ENCODE measurements around the gene ABCB4.
"Not testable (repeated sequence)": the region's sequence is repeated elsewhere in the genome, so short reads cannot be mapped to it uniquely, and the experiment has no call there.

ABCB4 gene

DNA sequence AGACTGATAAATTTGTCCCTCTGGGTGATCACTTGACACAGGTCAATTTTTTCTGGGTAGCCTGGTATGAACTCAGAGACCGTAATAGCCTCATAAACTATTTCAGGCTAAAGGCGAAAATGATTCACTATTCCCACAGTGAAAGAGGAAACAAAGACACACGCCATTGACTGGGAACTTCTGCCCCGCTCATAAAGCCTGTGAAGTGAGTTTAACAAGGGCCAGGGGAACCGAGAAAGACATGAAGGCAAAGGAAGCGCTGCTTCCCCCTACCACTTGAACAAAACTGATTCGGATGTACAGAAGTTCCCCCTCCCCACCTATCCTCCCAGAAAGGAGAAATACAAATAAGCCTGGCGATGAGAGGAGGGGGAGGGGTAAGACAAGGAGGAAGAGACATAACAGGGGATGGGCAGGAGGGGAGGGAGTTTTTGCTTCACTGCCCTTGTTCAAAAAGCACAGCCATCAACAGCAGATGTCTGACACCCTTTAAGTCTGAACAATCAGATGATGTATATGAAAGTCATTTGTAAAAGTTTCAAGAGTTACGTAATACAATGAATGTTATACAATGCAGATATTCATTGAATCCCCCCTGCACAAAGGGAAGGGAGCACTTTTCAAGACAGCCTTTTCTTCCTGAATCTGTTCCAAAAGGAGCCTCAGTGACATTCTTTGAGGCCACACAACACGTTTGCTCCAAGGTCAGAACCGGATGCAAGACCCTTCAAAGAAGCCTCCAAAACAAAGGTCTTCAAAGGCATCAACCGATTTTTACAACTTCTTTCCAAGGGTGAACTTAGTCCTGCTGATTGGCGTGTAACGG lies 734 bp downstream of the ABCB4 start:
- peak; percentile 16 for DNase-seq

DNA sequence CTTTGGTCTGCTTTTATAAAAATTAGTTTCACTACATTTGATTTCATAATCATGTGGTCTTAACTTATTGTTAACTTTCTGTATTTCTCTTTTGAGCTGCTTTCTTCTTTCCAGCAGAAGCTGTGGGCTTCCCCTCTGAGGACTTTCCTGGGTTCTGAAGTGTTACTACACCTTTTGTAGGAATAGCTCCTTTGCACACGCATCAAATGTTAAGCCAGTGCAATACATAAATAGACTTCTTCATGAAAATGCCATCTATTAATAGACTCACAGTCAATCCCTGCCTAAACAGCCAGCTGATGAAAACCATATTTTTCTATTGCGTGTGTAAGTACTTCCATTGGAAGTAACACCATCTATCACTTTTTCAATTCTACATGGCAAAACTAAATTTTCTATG lies 1.5 kb downstream of the ABCB4 start:
- DNase-seq, result no peak

DNA sequence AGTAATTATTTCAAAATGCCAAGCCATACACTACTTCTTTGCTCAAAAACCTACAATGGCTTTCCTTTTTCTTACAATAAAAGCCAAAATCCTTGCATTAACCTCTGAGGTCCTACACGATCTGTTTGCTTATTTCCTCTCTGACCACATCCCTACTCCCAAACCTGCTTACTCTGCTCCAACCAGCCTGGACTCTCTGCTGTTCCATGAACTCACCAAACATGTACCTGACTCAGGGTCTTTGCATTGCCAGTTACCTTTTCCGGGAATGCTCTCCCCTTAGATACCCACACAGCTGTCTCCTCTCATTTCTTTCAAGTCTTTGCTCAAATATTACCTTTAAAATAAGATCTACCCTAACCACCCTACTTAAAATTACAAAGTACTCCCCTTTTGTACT lies 2.3 kb downstream of the ABCB4 start:
- DNase-seq, result no peak

DNA sequence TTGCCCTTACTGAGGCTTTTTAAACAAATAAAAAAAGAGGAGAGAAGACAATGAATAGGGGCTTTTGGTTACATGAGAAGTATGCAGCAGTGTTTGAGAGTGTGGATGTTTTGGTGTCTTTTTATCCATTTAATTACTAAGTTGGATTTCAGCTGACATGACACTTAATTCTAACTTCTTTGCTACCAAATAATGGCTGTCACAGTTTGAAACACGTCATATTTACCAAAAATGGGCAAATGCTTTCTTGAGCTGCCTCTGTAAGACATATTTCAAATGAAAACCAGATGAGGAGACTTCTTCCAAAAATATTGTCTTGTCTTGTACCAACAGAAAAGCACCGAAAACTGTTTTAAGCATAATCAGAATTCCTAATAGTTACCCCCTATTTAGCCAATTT lies 4.0 kb downstream of the ABCB4 start:
- DNase-seq, result no peak

DNA sequence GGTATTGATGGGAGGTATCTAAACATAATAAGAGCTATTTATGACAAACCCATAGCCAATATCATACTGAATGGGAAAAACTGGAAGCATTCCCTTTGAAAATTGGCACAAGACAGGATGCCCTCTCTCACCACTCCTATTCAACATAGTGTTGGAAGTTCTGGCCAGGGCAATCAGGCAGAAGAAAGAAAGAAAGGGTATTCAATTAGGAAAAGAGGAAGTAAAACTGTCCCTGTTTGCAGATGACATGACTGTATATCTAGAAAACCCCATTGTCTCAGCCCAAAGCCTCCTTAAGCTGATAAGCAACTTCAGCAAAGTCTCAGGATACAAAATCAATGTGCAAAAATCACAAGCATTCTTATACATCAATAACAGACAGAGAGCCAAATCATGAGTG lies 6.3 kb downstream of the ABCB4 start:
- not testable (repeated sequence) for DNase-seq

DNA sequence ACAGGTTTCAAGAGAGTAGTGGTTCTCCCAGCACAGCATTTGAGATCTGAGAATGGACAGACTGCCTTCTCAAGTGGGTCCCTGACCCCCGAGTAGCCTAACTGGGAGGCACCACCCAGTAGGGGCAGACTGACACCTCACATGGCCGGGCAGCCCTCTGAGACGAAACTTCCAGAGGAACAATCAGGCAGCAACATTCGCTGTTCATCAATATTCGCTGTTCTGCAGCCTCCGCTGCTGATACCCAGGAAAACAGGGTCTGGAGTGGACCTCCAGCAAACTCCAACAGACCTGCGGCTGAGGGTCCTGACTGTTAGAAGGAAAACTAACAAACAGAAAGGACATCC lies 10.0 kb downstream of the ABCB4 start:
- DNase-seq, result not testable (repeated sequence)

DNA sequence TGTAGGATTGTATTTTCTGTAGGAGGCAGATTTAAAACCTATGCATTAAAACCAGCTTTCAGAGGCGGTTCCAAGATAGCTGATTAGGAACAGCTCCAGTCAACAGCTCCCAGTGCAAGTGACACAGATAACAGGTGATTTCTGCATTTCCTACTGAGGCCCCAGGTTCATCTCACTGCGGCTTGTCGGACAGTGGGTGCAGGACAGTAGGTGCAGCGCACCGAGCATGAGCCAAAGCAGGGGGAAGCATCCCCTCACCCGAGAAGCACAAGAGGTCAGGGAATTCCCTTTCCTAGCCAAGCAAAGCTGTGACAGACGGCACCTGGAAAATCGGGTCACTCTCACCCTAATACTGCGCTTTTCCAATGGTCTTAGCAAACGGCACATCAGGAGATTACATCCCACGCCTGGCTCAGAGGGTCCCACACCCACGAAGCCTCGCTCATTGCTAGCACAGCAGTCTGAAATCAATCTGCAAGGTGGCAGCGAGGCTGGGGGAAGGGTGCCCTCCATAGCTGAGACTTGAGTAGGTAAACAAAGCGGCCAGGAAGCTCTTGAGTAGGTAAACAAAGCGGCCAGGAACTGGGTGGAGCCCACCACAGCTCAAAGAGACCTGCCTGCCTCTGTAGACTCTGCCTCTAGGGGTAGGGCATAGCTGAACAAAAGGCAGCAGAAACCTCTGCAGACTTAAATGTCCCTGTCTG lies 10.5 kb downstream of the ABCB4 start:
- DNase-seq, result not testable (repeated sequence)

DNA sequence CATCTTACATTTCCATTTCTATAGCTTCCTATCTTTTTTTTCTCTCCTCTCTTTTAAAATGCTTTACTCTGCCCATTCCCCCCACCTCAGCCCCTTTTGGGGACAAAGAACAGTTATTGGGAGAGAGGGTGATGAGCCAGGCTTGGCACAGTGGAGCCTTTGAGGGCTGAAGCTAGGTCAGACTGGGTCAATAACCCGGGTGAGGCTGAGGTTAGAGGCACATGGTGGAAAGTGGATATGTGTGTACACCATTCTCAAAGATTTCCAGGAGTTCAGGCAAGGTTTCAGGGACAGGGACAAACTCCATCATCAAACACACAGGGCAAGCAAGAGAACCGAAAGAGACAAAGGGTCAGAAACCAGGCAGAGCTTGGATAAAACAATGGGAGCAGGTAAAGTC lies 11.5 kb downstream of the ABCB4 start:
- DNase-seq, result no peak

DNA sequence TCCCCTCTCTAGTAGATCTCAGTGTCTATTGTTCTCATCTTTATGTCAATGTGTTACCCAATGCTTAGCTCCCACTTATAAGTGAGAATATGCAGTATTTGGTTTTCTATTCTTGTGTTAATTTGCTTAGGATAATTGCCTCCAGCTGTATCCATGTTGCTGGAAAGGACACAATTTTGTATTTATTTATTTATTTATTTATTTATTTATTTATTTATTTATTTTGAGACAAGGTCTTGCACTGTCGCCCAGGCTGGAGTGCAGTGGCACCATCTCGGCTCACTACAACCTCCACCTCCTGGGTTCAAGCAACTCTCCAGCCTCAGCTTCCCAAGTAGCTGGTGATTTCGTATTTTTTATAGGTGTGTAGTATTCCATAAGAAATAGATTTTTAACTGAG lies 15.0 kb downstream of the ABCB4 start:
- DNase-seq, result not testable (repeated sequence)

DNA sequence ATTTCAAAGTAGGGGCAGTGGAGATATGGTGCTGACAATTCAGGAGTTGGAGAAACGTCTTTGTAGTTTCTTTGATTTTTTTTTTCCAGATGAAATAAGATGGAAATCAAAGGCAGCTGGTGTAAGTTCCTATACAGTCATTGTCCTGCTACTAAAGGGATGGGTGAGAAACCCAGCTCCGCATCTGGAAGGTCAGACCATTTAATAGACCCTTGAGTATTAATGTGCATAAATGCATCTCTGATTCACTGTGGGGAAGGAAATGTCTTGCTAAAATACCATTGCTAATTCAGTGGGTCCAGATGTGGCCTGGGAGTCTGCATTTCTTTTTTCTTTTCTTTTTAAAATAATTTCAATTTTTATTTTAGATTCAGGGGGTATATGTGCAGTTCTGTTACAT lies 15.5 kb downstream of the ABCB4 start:
- no peak for DNase-seq

DNA sequence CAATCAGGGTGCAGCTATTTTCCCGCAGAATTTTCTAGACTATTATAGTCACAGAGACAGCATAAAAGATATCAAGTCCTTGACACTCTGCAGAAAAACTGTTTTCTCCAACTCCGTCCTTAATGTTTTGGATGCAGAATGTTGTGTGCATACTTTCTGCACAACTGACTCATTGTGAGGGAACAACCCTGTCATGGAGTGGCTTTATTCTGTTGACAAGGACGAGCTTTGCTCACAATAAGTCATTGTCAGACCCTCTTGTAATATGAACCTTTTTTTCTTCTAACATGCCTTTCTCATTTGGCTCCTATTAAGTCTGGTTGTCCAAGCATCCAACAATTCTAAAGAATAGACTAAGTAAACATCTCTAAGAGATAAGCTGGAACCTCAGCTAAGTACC lies 17.3 kb downstream of the ABCB4 start:
- DNase-seq, result no peak

DNA sequence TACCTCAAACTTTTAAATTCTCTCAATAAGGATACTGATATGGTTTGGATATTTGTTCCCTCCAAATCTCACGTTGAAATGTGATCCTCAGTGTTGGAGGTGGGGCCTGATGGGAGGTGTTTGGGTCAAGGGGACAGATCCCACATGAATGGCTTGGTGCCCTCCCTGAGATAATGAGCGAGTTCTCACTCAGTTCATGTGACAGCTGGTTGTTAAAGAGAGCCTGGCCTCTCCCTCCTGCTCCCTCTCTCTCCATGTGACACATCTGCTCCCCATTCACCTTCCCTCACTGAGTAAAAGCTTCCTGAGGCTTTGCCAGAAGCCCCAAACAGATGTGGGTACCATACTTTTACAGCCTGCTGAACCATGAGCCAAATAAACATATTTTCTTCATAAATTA lies 19.2 kb downstream of the ABCB4 start:
- no peak for DNase-seq

DNA sequence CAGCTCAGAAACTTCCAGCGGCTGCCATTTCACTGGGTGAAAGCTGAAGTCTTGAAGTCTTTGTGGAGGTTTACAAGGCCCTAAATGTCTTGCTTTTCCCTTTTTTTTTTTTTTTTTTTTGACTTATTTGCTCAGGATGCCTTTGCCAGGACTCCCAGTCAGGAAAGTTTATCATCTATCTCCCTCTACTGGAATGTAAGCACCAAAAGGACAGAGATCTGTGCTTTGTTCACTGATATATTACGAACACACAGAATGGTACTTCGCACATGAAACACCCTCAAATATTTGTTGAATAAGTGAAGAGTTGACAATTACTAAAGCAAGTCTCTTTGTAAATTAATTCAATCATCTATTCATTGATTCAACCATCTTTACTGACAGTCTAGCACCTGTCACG lies 23.2 kb downstream of the ABCB4 start:
- no peak for DNase-seq

DNA sequence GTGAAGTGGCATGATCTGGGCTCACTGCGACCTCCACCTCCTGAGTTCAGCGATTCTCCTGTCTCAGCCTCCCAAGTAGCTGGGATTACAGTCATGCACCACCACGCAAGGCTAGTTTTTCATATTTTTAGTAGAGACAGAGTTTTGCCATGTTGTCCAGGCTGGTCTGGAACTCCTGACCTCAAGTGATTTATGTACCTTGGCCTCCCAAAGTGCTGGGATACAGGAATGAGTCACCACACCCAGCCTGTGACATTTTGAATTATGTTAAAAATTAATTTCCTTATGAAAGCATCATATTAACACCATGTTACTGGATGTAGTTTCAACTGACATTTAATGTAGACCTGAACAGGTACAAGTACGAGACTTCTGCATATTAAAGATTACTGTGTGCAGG lies 24.3 kb downstream of the ABCB4 start:
- no peak for DNase-seq

DNA sequence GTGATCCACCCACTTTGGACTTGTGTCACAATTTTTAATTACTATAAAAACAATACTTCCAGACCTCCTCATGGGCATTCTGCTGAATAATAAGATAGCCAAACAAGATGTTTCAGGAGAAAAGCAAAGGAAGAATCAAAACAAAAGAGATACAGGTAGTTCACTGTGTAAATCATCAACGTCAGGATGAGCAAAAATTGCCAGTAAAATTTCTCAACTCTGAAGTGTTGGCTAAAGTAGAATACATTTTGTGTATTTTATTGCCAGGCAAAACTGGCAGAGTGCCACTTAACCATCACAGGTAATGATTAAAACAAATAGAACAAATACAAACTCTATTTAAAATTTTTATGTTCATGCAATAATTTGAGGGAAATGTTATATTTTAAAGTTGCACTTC lies 24.8 kb downstream of the ABCB4 start:
- DNase-seq, result no peak

DNA sequence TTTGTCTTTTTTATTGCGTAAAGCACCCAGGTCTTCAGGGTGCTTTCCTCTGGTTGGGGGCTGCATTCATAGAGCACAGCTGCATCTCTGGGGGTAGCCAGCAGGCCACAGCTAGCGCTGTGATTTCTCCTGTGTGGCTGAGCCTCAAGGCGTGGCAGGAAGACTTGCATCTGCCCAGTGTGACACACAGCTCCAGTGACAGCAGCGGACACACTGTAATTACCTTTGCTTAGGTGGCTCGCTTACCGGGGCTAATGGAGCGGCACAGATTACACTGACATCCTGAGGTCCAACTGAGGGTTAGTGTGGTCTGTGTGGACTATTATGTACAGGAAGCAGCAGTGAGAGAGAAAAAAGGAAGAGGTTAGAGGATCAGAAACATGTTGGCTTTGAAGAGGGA lies 27.1 kb downstream of the ABCB4 start:
- no peak for DNase-seq

DNA sequence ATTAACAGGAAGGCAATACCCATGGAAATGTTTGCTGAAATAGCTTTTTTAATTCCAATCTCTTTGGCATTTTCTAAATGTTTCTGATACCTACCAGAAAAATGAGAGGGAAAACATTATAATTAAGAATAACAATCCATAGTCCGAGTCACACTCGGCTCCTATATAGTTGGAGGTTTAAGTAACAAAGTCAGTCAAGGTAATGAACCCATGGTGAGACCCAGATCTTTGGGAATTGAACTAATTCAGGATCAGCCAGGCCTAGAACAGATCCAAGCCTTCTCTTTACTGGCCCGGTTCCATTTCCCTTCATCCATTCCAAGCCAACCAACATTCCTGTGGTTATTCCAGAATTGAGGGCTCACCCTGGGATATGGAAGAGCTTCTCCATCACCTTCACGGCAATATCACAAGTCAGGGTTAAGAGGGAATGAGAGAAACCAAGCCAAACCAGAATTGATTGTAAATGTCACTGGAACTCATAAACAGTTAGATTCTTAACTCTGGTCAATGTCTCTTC lies 28.3 kb downstream of the ABCB4 start:
- DNase-seq, result no peak

DNA sequence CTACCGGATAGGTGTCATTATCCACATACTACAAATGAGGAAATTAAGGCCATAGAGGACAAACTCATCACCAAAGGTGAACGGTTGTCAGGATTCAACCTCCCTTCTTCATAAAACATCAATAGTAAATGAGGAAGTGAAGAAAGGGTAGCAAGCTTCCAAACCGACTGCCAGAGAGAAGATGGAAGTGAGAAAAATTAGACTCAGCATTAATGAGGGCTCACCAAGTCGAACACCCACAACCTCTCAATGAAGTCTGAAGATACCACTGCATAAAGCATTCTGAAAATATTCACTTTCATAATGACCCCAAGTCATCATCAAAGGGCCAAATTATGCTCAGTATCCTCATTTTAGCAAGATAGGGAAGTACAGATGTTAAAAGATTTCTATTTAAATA lies 29.6 kb downstream of the ABCB4 start:
- DNase-seq, result no peak

DNA sequence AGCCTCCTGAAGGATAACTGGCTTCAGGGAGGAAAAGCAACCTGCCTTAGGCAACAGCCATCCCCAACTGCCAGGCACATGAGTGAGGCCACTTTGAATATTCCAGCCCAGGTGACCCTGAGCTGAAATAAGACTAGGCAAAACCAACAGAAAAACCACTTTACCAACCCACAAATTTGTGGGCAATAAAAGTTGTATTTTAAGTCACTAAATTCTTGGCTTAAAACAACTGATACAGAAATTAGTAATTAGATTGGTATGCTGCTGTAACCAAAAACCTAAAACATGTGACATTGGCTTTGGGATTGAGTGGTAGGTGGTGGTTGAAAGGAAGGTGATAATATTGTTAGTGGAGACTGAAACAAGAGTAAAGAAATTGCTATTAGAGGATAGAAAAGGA lies 39.9 kb downstream of the ABCB4 start:
- DNase-seq, result no peak

DNA sequence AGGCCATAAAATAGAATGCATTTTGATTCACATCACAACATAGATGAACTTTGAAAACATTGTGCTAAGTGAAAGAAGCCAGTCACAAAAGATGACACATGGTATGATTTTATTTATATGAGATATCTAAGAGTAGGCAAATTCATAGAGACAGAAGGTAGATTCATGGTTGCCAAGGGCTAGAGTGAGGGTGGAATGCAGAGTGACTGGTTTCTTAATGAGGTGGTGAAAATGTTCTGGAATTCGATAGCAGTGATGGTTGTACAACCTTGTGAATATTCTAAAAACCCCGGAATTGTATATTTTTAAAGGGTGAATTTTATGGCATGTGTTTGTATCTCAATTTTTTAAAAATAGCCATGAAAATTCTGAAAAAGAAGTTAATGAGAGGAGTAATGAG lies 42.9 kb downstream of the ABCB4 start:
- no peak for DNase-seq

DNA sequence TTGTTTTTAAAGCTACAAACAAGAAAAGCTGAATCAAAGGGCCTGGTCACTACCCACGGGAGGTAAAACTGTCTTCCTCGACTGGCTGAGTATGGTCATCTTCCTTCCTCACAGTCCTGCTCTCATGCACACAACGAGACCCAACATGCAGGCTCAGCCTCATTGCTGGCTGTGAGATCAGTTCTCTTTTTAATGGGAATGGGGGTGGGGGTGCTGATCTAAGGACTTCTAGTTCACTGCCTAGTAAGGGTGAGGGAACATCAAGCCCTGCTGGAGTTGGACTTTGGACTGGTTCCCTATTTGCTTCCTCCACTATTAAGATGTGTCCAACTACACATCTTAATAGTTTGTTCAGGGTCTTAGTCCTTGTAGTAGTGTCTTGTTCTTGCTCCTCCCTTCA lies 48.2 kb downstream of the ABCB4 start:
- DNase-seq, result no peak

DNA sequence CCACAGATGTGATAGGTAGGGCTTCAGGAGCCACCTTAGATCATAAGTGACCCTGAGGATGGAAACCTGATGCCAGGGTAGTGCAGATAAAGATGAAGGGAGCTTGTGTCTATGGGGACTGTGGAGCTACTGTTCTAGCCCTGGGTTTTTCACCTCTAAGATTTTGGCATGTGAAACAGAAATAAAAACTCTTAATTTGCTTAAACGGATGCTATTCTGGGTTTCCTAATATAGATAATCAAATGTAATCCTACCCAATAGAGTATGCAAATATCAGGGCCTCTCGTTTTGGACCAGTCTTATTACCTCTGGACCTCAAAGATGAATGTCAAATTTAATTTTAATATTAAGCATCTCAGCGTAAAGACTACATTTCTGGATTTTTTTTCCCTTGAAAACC lies 49.3 kb downstream of the ABCB4 start:
- no peak for DNase-seq

DNA sequence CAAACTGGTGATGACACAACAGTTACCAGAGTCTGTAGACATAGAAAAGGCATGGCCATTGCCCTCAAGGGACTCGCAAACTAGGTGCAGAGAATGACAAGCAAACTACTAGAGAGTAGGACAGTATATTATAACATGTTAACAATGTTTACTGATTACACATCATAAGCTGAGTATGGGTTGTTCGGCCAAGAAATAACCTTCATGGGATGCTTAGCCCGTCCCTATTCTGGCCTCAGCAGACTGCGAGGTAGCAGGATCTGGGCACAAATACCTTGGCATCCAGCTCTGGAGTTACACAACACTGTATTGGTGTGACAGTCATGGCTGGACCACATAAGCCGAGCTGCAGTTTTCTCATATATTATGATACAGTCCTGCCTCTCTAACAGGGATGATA lies 51.4 kb downstream of the ABCB4 start:
- DNase-seq, result no peak

DNA sequence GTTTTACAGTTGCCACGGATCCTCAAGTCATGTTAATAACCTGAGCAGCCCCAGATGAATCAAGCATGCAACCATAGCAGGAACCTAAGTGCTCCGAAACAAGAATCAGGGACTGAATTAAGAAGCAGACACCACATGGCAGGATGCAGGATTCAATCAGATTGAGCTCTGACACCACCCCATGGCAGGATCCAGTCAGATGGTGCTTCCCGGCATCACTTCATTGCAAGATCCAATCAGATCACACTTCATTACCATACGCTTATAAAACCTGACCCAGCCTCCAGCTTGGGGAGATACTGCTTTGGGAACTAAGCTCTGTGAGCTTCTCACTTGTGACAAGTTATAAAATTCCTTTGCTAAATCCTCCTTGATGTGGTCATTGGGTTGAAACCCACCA lies 55.3 kb downstream of the ABCB4 start:
- DNase-seq, result no peak
